Stimulated activated CD4-positive, alpha-beta T cell treated with anti-CD3 and anti-CD28 coated beads, Interleukin-2, amount 100 ng/mL, for 4 hours (primary cell): ENCODE data around the gene LILRB2.
A peak's percentile ranks its signal among the peaks of the same experiment; 100 is the strongest.
"Not testable (repeated sequence)": the region's sequence is repeated elsewhere in the genome, so short reads cannot be mapped to it uniquely, and the experiment has no call there.

ENCODE experiments used
- DNase-seq: peaks from one replicate; pipeline ENCODE4 v3.0.0-alpha.2; 2020; ENCODE audit warnings: low read depth

The LILRB2 gene

DNA sequence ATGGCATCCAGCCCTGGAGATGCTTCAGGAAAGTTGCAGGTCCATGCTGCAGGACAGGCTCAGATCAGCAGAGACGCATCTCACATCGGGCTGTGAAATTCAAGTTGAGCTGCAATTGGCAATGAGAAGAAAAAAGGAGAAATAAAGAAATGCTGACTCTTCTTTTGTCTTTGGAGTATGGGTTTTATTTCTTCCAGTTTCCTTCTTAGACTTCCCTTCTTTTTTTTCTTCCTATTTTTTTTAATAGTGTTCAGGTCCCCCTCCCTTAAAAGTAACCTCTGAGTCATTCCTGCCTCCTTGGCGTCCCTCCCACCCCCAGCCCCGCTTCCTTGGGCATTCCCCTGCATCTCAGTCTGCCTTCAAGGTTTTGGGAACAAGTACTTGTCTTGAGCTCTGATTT, 9.3 kb downstream of the LILRB2 start:
- DNase-seq, result not testable (repeated sequence)

DNA sequence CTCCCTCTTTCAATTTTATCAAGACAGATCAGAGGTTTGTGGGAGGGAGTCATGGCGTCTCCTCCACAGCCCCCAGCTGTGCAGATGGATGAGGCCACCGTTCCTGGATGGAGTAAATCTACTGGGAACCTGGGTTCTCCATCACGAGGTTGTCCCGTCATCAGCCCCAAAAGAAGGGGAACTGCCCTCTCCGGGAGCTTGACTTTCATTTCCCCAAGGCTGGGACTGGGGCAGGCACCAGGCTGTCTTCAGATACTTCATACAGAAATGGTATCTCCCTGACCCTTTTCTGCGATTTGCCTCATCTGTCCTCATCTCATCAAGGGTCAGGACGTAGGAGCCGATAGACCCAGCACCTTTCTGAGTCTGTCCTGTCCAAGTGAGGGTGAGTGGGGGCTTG, 9.8 kb downstream of the LILRB2 start:
- no peak for DNase-seq

DNA sequence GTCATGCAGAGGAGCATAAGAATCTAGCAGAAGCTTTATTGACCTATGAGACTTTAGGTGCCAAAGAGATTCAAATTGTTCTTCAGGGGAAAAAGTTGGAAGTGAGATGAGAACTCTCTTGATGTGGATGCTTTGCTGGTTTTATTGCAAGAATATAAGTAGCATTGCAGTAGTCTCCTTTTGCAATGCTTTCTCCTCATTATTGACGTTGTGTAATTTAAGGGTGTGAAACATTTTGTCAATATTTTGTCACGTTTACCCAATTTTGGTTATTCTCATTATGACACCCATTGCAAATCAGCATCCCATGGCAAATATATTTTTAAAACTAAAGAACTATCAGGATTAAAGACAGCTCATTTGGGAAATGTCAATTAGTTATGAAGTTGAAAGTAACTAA, 12.0 kb downstream of the LILRB2 start:
- DNase-seq, result no peak

DNA sequence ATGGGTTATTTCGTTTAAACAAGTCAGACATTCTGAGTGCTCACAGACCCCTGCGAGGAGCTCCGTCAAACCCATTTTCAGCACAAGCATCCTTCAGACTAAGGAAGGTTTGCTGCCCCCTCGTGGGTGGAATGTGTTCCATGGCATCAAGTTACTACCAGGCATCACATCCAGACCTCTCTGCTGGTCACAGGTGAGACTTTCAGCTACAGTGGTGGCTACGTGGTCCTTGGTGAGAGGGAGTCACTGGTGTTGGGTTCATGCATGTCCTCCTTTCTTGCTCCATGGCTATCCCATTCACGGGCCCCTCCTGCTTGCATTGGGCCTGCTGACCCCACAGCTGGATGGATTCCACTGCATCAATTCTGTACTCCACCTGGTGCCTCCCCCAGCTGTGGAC, 14.8 kb downstream of the LILRB2 start:
- DNase-seq, result peak; percentile 44

DNA sequence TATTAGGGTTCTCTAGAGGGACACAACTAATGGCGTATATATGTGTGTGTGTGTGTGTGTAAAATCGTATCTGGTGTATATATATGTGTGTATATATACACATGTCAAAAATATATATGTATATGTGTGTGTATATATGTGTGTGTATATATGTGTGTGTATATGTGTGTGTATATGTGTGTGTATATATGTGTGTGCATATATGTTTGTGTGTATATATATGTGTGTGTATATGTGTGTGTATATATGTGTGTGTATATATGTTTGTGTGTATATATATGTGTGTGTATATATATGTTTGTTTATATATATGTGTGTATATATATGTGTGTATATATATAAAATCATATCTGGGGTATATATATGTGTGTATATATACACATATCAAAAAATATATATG, 18.4 kb downstream of the LILRB2 start:
- DNase-seq, result no peak

DNA sequence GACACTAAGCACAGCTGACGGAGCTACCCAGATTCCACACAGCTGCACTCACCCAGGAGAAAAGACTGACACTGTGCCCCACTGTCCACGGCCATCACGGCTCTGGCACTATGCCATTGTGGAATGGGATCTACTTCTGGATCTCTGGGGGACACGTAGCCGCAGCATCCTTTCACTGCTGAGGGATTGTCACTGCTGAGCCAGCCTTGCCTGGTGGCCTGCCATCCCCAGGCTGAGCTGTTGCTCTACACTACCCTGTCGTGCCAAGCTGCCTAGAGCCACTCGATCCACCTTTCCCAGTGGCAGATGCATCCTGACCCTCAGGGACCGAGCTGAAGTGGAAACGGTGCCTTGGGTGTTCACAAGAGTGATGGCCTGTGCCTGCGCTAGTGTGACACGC, 18.8 kb downstream of the LILRB2 start:
- no peak for DNase-seq

DNA sequence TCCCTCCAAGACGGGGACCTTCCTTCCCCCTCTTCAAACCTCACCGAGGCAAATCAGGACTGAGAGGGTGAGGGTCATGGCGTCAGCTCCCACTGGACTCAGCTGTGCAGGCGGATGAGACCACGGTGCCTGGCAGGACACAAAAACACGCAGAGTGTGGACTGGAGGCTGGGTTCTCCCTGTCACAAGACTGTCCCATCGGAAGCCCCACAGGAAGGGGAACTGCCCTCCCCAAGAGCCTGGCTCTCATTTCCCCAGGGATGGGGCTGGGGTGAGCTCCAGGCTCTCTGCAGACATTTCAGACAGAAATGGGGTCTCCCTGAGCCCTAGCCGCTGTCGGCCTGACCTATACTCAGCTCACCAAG, 23.8 kb downstream of the LILRB2 start, which contains the start of gene LILRB5:
Gene LILRB5, minus strand, starts transcription at position 158 of the 365 bp plus-strand sequence. Its CDS starts 80 bp downstream, at position 78.
- DNase-seq, result no peak

DNA sequence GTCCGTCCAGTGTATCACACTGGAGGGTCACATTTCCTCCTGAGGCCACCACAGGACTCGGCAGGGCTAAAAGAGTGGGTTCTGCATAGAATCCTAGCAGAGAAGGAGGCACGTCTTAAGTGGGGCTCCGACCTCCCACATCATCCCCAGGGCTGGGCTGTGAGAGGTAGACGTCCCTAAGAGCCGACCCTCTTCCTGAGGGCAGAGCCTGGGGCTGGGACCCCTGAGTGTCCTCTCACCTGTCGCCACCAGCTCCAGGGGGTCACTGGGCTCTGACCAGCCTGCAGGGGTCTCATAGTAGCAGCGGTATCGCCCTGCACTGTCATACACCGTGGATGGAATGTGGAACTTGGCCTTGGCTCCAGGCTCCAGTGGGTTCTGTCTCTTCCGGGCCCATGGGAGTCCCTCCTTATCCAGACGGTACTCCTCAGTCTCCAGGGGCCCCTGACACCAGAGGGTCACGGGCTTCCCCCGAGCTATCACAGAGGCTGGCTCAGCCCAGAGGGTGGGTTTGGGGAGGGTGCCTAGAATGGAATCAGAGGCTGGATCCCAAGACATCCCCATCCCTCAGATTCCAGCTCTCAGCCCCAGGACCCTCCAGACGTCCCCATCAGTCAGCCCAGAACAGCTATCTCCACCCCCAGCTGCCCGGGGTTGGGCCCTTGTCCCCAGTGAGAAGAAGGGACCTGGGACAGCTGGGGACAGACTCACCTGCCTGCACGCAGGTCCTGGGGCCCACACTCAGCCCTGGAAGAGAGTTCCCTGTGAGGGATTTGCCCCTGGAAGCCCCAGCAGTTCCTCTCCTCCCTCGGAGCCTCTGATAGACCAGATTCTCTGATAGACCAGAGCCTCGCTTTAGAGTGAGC, 24.4 kb downstream of the LILRB2 start:
- no peak for DNase-seq

DNA sequence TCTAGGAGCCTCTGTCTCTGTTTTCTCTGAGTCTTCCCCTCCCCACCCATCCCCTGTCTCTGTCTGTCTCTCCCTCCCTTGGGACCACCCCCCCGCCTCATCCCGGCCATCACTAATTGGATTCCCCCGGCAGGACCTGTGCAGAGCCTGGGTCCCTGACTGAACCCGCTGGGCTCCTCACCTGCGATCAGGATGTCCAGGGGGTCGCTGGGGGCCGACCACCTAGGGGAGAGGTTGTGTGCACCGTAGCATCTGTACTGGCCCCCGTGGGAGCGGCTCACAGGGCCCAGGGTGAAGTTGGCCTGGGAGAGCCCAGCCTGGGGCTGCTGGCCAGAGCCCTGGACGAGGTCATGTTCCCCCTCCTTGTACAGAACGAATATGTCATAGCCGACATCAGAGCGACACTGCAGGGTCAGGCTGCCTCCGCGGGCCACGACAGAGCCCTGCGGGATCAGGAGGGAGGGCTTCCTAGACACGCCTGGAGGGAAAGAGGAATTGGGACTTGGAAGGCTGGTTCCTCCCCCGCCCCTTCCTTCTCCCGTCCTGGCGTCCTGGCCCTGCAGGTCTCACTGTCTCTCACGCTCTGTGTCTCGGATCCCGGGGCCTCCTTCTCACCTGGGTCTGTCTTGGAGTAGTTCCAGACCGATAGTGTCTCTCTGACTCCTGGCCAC, 25.7 kb downstream of the LILRB2 start:
- no peak for DNase-seq

DNA sequence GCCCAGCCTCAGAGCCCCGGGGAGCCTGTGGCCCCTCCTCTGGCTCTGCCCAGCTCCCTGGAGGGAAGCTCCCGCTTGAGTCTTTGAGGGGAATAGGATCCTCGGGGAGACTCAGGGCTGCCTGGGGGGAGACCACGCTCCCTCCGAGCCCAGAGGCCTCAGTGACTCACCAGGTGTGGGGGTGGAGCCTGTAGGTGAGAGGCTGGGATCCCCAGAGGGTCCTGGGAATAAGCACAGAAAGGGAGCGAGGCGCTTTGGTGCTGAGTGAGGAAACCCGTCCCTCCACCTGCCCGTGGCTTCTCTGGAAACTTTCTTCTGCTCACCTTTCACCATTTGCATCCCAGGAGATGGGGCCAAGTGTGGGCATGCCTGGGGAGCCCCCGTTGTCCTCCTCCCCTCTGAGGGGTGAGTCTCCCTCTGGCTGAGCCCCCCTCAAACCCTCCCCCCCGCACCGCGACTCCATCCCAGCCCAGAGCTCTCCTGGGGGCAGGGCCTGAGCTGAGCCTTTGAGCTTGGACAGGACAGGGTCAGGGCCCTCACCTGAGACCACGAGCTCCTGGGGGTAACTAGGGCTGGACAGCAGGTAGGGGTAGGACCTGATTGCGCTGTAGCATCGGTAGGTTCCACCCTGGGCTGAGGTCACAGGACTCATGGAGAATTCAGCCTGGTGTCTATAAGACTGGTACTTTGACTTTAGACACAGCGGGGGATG, 26.6 kb downstream of the LILRB2 start:
- no peak for DNase-seq

DNA sequence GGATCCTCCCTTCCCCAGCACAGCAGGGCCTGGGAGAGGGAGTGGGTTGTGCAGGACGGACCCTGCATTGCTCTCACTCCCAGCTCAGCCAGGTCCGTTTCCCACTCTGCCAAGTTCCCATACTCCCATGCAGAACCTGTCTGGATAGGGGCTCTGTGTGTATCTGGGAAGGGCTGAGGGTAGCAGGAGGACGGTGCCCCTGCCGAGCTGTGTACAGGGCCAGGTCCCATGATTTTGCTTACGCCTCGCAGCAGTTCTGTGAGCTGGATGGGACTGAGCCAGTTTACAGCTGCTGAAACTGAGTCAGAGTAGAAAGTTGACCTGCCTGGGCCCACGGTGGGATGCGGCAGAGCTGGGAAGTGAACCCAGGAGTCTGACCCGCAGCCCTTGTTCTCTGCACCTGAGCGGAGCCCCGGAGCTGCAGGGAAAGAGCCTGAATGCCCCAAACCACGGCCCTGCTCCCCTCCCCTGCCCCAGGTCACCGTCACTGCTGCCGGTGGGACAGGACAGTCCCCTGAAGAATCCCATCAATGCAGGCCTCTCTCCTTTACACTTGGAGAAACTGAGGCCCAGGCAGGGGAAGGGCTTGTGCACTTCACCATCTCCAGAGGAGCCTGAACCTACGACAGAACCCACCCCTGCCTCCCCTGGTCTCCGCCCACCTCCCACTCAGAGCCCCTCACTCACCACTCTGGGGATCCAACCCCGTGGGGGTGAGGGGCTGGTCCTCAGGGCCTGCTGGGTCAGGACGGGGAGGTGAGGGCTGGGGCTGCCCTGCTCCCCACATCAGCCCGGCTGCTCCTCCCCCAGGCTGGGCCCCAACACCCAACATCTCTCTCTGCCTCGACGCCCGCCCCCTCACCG, 27.3 kb downstream of the LILRB2 start:
- no peak for DNase-seq

DNA sequence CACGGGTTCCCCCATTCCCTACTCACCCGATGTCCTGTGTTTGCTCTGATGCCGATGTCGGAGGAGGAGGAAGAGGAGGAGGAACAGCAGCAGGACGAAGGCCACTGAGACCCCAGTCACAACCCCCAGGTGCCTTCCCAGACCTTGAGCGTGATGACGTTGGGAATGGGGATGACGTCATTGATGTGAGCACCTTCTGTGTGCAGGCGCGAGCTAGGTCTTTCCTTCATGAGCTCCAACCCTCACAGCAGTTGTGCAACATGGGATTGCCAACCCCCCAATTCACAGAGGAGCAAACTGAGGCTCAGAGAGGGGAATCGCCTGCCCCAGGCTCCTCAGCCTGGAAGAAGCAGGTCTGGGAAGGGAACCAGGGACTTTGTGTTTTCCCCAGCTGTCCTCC, 28.1 kb downstream of the LILRB2 start:
- no peak for DNase-seq

DNA sequence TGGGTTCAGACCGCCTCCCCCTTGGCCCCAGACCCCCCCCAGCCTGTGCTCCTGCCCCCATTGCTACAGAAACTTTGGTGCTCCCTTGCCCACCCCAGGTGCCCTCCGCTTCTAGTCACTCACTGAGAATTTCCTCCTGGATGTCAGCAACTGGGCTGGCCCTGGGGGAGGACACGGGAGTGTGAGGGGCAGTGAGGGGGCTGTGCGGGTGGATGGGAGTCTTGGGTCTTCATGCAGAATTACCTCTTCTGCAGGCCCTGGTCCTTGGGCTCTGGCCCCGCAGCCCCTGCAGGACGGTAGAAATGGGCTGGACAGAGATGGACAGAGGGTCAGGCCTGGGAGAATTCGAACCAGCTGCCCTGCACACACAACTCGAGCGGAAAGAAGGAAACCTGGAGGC, 28.7 kb downstream of the LILRB2 start:
- no peak for DNase-seq

DNA sequence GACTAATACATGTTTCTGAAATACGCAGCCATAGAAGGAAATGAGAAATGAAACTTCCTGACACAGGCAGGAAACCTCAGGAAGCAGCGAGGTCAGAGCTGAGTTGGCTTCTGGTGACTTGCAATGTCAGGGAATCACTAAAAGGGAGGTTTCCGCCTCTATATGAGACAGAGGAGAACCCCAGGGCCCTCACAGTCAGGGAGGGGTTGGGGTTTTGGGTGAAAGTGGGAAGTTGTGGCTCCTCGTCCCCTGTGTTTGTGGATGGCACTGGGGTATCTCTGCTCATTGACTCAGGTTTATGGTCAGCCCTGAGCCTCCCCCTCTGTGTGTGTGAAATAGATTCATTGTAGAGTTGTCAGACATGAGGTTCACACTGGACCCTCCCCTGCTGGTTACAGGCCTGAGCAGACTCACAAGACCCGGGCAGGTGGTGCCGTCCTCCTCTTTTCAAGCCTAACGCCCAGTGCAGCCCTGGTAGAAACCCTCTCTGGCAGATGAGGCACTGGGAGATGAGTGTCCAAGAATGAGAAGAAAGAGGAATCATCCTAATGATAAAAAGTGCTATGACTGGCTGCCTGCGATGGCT, 32.8 kb downstream of the LILRB2 start:
- DNase-seq, result no peak

DNA sequence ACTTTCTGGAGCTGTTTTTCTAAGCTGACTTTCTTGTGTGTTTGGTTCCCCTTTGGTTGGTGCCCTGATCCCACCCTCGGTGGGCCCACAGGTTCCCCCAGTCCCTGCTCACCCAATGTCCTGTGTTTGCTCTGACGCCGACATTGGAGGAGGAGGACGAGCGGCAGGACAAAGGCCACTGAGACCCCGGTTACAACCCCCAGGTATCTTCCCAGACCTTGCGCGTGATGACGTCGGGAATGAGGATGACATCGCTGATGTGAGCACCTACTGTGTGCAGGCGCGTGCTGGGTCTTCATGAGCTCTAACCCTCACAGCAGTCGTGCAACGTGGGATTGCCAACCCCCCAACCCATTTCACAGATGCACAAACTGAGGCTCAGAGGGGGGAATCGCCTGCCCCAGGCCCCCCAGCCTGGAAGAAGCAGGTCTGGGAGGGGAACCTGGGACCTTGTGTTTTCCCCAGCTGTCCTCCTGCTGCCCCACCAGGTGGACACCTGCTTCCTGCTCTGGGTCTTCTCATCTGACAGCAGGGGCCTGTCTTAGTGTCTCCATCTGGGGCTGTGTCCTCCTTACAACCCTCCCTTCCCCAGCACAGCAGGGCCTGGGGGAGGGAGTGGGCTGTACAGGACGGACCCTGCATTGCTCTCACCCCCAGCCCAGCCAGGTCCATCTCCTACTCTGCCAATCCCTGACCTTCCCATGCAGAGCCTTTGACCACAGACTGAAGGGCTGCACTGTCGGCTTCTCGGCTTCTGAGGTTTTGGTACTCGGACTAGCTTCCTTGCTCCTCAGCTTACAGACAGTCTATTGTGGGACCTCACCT, 33.6 kb downstream of the LILRB2 start:
- no peak for DNase-seq

DNA sequence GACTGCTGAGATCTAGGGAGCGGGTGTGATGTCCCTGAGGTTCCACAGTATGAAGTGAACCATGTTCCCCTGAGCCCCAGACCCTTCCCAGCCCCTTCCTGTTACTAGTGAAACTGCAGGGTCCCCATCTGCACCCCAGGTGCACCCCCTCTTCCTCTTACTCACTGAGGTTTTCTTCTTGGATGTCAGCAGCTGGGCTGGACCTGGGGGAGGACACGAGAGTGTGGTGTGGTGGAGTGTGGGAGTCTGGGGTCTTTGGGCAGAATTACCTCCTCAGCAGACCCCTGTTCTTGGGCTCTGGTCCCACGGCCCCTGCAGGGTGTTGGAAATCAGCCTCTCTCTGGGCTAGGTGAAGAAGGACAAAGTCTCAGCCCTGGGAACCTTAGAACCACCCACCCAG, 35.0 kb downstream of the LILRB2 start:
- DNase-seq, result no peak

DNA sequence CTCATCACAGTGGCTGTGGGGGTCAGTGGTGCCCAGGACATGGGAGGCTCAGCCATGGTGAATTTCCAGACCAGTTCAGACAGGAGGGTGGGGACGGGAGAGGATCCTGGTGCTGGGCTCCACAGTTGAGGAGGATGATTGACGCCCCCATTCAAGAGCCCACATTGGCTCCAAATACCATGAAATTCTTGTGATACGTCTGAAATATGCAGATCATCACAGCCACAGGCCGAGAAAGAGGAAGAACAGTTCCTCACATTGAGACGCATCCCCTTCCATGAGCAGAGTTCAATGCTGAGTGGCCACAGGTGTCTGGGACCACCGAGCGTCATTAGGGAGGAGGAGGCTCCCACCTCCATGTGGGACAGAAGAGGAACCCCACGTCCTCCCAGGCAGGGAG, 37.1 kb downstream of the LILRB2 start:
- DNase-seq, result not testable (repeated sequence)

DNA sequence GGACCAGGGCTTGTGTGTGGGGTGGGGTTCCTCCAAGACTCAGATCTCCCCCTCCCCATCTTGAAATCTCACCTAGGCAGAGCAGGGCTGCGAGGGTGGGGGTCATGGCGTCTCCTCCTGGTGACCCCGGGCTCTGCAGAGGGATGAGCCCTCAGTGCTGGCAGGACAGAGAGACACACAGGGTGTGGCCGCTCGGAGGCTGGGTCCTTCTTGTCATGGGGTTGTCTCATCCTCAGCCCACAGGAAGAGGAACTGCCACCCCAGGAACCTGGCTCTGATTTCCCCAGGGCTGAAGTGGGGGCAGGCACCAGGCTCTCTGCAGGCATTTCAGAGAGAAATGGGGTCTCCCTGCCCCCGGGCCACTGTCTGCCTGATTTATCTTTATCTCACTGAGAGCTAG, 38.3 kb downstream of the LILRB2 start, which contains the start of gene LILRA6:
Gene LILRA6, minus strand, starts transcription at position 145 of the 400 bp plus-strand sequence.
- not testable (repeated sequence) for DNase-seq

DNA sequence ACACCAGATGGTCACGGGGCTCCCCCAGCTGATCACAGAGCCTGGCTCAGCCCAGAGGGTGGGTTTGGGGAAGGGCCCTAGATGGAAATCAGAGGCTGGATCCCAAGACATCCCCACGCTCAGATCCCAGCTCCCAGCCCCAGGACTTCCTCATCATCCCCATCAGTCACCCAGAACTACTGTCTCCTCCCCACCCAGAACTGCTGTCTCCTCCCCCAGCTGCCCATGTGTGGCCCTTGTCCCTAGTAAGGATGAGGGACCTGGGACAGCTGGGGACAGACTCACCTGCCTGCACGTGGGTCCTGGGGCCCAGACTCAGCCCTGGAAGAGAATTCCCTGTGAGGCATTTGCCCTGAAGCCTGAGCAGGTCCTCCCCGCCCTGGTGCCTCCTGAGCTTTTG, 38.7 kb downstream of the LILRB2 start:
- not testable (repeated sequence) for DNase-seq
